ENCODE data around the gene HDAC4.

The HDAC4 gene

DNA sequence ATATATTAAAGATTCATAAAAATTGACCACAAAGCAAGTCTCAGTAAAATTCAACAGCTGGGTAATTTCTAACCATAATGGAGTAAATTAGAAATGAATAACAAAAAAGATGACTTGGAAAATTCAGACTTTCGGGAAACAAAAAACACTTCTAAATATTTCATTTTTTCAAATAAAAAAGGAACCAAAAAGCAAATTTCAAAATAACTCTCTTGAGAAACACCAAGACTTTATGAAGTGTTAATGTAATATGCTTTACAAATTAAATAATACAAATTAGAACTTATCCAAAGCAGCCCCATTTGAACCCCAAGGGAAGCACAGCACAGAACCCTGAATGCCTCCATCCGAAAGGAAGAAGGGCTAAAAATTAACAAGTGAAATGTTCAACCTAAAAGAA, 175.9 kb downstream of the HDAC4 start:
- H3K9me3 ChIP-seq (ENCODE audit: insufficient read depth, low read depth, low read length) = no peaks in the 10 kb centered on the region
- H2AFZ ChIP-seq (ENCODE audit: low read length) = no peak overlapping the region
- TF ChIP-seq EZH2phosphoT487 (IDR thresholded peaks at IDR 0.05; ENCODE audit: borderline replicate concordance) (no peak), CTCF (conservative IDR thresholded peaks at IDR 0.05; ENCODE audit: low read length) (no peak)
- no peak overlapping the region for H3K4me2 ChIP-seq (ENCODE audit: low read depth, low read length, poor library complexity, severe bottlenecking)
- H3K9me2 ChIP-seq (replicated peaks; ENCODE audit: low read depth, low read length) = no peaks in the 10 kb centered on the region
- H3K36me3 ChIP-seq (ENCODE audit: insufficient read depth, low read length) = no peaks in the 10 kb centered on the region
- H3K9ac ChIP-seq (ENCODE audit: low read depth, low read length, poor library complexity, severe bottlenecking) = no peak overlapping the region
- H3K4me1 ChIP-seq (ENCODE audit: insufficient read depth, low read length, poor library complexity, severe bottlenecking) = peaks cover 31% of the 10 kb centered on the region
- H4K20me1 ChIP-seq (ENCODE audit: insufficient read depth, low read length, poor library complexity, severe bottlenecking) = peaks cover 21% of the 10 kb centered on the region
- H3F3A ChIP-seq (ENCODE audit: low read depth) = no peaks in the 10 kb centered on the region
- H3K79me2 ChIP-seq (ENCODE audit: insufficient read depth, low read length) = peaks cover 46% of the 10 kb centered on the region
- no peaks in the 10 kb centered on the region for H3K27me3 ChIP-seq (ENCODE audit: insufficient read depth, low read length, poor library complexity, severe bottlenecking)
- H3K4me3 ChIP-seq (ENCODE audit: low read length, poor library complexity, severe bottlenecking) = no peak overlapping the region

GRCh38 chr2:239224199-239224570, 176.6 kb downstream of the HDAC4 start:
- Histone ChIP-seq H2AFZ (ENCODE audit: low read length) (no peak overlapping the region), H3K27me3 (ENCODE audit: insufficient read depth, low read length, poor library complexity, severe bottlenecking) (no peaks in the 10 kb centered on the region), H3K9ac (ENCODE audit: low read depth, low read length, poor library complexity, severe bottlenecking) (no peak overlapping the region), H3K79me2 (ENCODE audit: insufficient read depth, low read length) (peaks cover 43% of the 10 kb centered on the region), H3K36me3 (ENCODE audit: insufficient read depth, low read length) (no peaks in the 10 kb centered on the region), H3K9me2 (replicated peaks; ENCODE audit: low read depth, low read length) (no peaks in the 10 kb centered on the region), H3K4me1 (ENCODE audit: insufficient read depth, low read length, poor library complexity, severe bottlenecking) (peaks cover 28% of the 10 kb centered on the region), H3F3A (ENCODE audit: low read depth) (no peaks in the 10 kb centered on the region), H3K9me3 (ENCODE audit: insufficient read depth, low read depth, low read length) (no peaks in the 10 kb centered on the region), H3K4me2 (ENCODE audit: low read depth, low read length, poor library complexity, severe bottlenecking) (no peak overlapping the region), H3K4me3 (ENCODE audit: low read length, poor library complexity, severe bottlenecking) (no peak overlapping the region), H4K20me1 (ENCODE audit: insufficient read depth, low read length, poor library complexity, severe bottlenecking) (peaks cover 15% of the 10 kb centered on the region)
- TF ChIP-seq EZH2phosphoT487 (IDR thresholded peaks at IDR 0.05; ENCODE audit: borderline replicate concordance) (no peak), CTCF (conservative IDR thresholded peaks at IDR 0.05; ENCODE audit: low read length) (no peak)

DNA sequence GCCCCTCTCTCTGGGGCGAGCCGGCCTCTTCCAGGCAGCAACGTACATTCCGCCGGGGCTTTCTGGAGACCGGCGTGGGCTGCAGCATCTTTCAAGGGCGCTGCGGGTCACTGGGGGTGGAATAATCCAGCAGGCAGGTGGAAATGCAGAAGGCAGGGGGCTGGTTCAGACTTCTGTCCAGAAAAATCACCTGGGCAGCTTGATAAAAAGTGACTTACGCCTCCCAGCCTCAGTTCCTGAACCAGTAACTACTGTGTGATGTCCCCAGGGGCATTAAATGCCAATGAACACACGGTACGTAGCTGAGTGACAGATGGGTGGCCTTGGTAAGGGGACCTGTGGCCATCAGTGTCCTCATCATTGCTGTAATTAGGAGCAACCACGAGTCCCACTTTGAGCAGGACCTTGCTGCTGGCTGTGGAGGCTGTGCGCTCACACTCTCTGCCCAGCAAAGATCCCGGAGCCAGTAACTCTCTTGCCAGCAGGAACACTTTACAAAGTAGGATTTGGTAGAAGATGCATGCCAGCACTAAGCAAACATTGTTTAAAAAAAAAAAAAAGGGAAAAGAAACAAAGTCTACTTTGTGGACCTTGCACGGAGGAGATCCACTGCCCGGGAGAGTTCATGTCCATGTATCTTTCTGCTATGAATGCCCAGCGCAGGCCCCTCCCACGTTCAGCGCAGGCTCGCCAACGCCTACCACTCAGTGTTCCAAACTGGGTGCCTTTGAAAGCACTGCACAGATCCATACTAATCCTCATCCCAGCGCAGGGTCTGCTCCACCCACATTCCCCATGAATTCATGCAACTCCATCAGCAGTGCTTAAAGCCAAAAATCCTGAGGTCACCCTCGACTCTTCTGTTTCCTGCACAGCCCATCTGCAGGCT, 177.3 kb downstream of the HDAC4 start:
- peak overlapping the region; percentile 78 for H3K4me2 ChIP-seq (ENCODE audit: low read depth, low read length, poor library complexity, severe bottlenecking)
- no peaks in the 10 kb centered on the region for H3K36me3 ChIP-seq (ENCODE audit: insufficient read depth, low read length)
- H3K9me3 ChIP-seq (ENCODE audit: insufficient read depth, low read depth, low read length) = no peaks in the 10 kb centered on the region
- no peak overlapping the region for H2AFZ ChIP-seq (ENCODE audit: low read length)
- no peak overlapping the region for H3K4me3 ChIP-seq (ENCODE audit: low read length, poor library complexity, severe bottlenecking)
- no peaks in the 10 kb centered on the region for H3K27me3 ChIP-seq (ENCODE audit: insufficient read depth, low read length, poor library complexity, severe bottlenecking)
- H3K4me1 ChIP-seq (ENCODE audit: insufficient read depth, low read length, poor library complexity, severe bottlenecking) = peaks cover 28% of the 10 kb centered on the region
- H3K9me2 ChIP-seq (replicated peaks; ENCODE audit: low read depth, low read length) = no peaks in the 10 kb centered on the region
- TF ChIP-seq CTCF (conservative IDR thresholded peaks at IDR 0.05; ENCODE audit: low read length) = no peak
- no peak for TF ChIP-seq EZH2phosphoT487 (IDR thresholded peaks at IDR 0.05; ENCODE audit: borderline replicate concordance)
- peaks cover 13% of the 10 kb centered on the region for H4K20me1 ChIP-seq (ENCODE audit: insufficient read depth, low read length, poor library complexity, severe bottlenecking)
- H3F3A ChIP-seq (ENCODE audit: low read depth) = no peaks in the 10 kb centered on the region
- no peak overlapping the region for H3K9ac ChIP-seq (ENCODE audit: low read depth, low read length, poor library complexity, severe bottlenecking)
- H3K79me2 ChIP-seq (ENCODE audit: insufficient read depth, low read length) = peaks cover 43% of the 10 kb centered on the region

All from Loucy (cell line).